Sigmoid colon (tissue), 7 donors: ENCODE measurements around the gene PRRG4. TPM values are rescaled to one million over a fixed set of nuclear protein-coding genes. Genes with fewer than 3 reads are reported as not detected.

ENCODE experiments used
- DNase-seq: peaks from one replicate; pipeline ENCODE4 v3.0.0-alpha.2; 2019
- H3K27ac ChIP-seq, 4 donors: fragments of 200-600 bp; sonication (generic); one replicate each; pipeline ENCODE4 v1.5.1; 2016 to 2019; ENCODE audit warnings: mild to moderate bottlenecking in 1 of 4
- H3K27me3 ChIP-seq, 3 donors: fragments of 200-600 bp; sonication (generic); one replicate each; pipeline ENCODE4 v1.5.1; 2019; ENCODE audit warnings: mild to moderate bottlenecking in 1 of 3
- H3K36me3 ChIP-seq, 4 donors: fragments of 200-600 bp; sonication (generic); one replicate each; pipeline ENCODE4 v1.5.1; 2016 to 2019
- H3K4me1 ChIP-seq, 4 donors: fragments of 200-600 bp; sonication (generic); one replicate each; pipeline ENCODE4 v1.5.1; 2017 to 2019
- H3K4me3 ChIP-seq, 4 donors: fragments of 200-600 bp; sonication (generic); one replicate each; pipeline ENCODE4 v1.5.1; 2017 to 2019; ENCODE audit warnings: mild to moderate bottlenecking in 2 of 4, moderate library complexity in 1 of 4
- H3K9me3 ChIP-seq, 4 donors: fragments of 200-600 bp in 3 of 4; sonication (generic) in 3 of 4; one replicate each; pipeline versions ENCODE4 v1.5.1 to v1.6.1; 2013 to 2019
- EP300 ChIP-seq, 4 donors: sonication (generic); formaldehyde crosslinking; IDR thresholded peaks; one replicate each; pipeline ENCODE4 v1.6.1; 2017; ENCODE audit warnings: antibody characterized with exemption in 4 of 4
- POLR2A ChIP-seq, 2 donors: fragments of 450-650 bp; IDR thresholded peaks; one replicate each; pipeline ENCODE4 v1.6.1; 2016; ENCODE audit warnings: antibody characterized with exemption in 2 of 2, mild to moderate bottlenecking in 2 of 2, moderate library complexity in 2 of 2
- POLR2AphosphoS5 ChIP-seq, 4 donors: sonication (generic); formaldehyde crosslinking; IDR thresholded peaks; one replicate each; pipeline ENCODE4 v1.6.1; 2017; ENCODE audit warnings: antibody characterized with exemption in 4 of 4
- WGBS, 2 donors: extraction: QIAGEN DNeasy Blood & Tissue Kit; methylation state at CpG; one replicate each; pipeline ENCODE4 v1.1.7; 2013; 5-methylcytosine and 5-hydroxymethylcytosine counted together
- intact Hi-C: fragments of 100-400 bp; cut with DNase I; formaldehyde crosslinking; loops from one replicate; pipeline ENCODE4 v1.15.1; 2023
- polyA plus RNA-seq, 3 donors: library from polyadenylated mRNA; stranded (reverse); fragments of 200-250 nt; gene quantifications; one replicate each; pipeline ENCODE4 v1.2.3, GENCODE V29; 2013
- total RNA-seq, 4 donors: library from RNA; depleted of rRNA; stranded (reverse); fragments of >200 nt; gene quantifications; one replicate each; pipeline ENCODE4 v1.1.0, GENCODE V29; 2016
- TF ChIP-seq, protein P1 (sequence below), 4 experiments: fragments of 450-650 bp in 3 of 4; fragments of 200-600 bp in 1 of 4; IDR thresholded peaks; one replicate each; pipeline ENCODE4 v1.5.1; 2016 to 2019; ENCODE audit warnings: antibody characterized with exemption in 4 of 4, mild to moderate bottlenecking in 3 of 4, moderate library complexity in 2 of 4
- donor health status: healthy with polysubstance abuse.
- donor health status: Bipolar disorder and iron deficiency.
- donor health status: healthy.

PRRG4 gene
- total and polyA plus RNA-seq, 7 donors, result 1.6 to 6.2 (median 2.1) TPM

DNA sequence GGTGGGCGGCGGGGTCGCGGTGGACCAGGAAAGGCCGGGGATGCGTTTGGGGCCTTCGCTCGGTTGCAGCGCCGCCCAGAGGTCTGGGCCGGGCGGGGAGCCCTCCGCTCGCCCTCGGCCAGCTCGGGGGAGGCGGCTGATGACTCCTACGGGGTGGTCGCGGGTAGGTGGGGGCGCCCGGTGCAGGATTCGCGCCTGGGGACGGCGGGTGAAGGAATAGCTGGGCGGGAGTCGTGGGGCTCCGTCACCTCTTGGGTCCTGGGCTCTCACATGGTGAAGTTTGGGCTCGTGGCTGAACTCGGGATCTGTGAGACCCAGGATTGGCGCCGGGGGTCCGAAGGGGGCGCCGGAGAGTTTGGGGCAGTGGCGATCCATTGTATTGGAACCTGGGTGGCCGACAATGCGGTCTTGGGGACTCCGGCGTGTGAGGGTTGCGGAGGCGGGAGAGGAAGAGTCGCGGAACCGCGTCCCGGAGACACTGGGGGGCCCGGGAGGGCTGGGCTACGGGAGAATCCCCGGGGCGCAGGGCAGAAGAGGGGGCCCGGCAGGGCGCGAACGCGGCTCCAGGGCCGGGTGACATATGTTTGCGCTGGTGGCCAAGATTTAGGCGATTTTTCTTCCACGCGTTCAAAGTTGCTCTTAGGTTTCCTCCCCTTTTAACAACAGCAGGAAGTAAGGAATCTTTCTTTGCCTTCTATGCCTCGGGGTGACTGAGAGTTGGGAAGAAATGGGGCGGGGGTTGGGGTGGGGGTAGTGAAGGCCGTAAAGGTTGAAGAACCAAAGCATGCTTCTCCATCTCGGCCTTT lies 63.8 kb downstream of the PRRG4 start:
- Histone ChIP-seq H3K36me3 (no peaks in the 10 kb centered on the region), H3K4me1 (peaks cover 0 to 27% (median 18%) of the 10 kb centered on the region in 4 donors), H3K4me3 (peak overlapping the region; percentile 83 to 97 (median 92)), H3K27ac (peak overlapping the region; percentile 93 to 99 (median 96)), H3K27me3 (no peaks in the 10 kb centered on the region), H3K9me3 (no peaks in the 10 kb centered on the region)
- peak; percentile 68 for DNase-seq
- TF ChIP-seq EP300 (IDR thresholded peaks at IDR 0.05) (no peak), POLR2A (IDR thresholded peaks at IDR 0.05) (no peak), POLR2AphosphoS5 (IDR thresholded peaks at IDR 0.05) (no peak)
- TF ChIP-seq, protein P1, sequence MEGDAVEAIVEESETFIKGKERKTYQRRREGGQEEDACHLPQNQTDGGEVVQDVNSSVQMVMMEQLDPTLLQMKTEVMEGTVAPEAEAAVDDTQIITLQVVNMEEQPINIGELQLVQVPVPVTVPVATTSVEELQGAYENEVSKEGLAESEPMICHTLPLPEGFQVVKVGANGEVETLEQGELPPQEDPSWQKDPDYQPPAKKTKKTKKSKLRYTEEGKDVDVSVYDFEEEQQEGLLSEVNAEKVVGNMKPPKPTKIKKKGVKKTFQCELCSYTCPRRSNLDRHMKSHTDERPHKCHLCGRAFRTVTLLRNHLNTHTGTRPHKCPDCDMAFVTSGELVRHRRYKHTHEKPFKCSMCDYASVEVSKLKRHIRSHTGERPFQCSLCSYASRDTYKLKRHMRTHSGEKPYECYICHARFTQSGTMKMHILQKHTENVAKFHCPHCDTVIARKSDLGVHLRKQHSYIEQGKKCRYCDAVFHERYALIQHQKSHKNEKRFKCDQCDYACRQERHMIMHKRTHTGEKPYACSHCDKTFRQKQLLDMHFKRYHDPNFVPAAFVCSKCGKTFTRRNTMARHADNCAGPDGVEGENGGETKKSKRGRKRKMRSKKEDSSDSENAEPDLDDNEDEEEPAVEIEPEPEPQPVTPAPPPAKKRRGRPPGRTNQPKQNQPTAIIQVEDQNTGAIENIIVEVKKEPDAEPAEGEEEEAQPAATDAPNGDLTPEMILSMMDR (IDR thresholded peaks at IDR 0.05), result peak in 3 of 4 experiments; percentile 6 to 49 (median 28)
- intact Hi-C loops, result loop anchor here (2.0 to 10.0 kb wide), 4 partner anchors 101 to 361 kb away; partner anchors contain the start of genes HIPK3 and TCP11L1
- WGBS, 2 donors, result 1% methylated on average over 66 of the region's 66 CpGs

DNA sequence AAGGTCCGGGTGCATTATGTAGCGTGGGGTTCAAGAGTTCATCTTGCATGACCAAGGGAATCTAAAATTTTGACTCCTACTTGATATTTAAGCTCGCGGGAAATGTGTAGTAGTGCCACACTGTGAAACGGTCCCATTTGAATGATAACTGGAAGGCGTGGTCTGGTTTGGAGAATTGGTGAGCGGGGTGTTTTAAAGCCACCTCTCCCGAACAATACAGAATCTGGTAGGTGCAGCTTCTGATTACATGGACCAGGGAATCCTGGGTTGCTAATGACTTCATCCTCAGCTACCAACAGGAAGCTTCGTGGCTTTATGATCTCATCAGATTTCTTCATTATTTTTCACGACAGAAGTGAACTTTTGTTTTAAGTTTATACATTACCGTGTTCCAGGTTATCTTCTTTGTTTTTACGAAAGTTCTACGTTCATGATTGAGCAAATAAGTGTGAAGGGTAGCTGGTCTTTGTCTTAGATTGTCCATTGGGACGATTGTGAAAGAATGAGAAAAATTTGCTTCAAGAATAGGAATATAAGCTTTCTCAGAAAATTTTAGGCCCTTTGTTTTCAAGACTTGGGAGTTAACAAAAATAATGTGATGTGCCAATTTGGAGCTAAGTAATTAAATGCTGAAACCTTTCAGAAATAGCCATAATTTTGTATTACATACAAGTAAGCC lies 64.6 kb downstream of the PRRG4 start:
- H3K9me3 ChIP-seq, result no peaks in the 10 kb centered on the region
- peak overlapping the region; percentile 83 to 97 (median 92) for H3K4me3 ChIP-seq
- 3 to 7% methylated on average over 14 of the region's 14 CpGs for WGBS, 2 donors
- no peak for TF ChIP-seq POLR2A (IDR thresholded peaks at IDR 0.05)
- TF ChIP-seq POLR2AphosphoS5 (IDR thresholded peaks at IDR 0.05), result peak in 3 of 4 donors; percentile 34 to 56 (median 51)
- TF ChIP-seq EP300 (IDR thresholded peaks at IDR 0.05), result no peak
- TF ChIP-seq, protein P1 (IDR thresholded peaks at IDR 0.05), result no peak
- DNase-seq, result no peak
- no peaks in the 10 kb centered on the region for H3K27me3 ChIP-seq
- intact Hi-C loops, result loop anchor here (5.0 to 10.0 kb wide), 2 partner anchors 168 to 361 kb away; partner anchors contain the start of gene HIPK3
- H3K27ac ChIP-seq, result peak overlapping the region; percentile 93 to 99 (median 96)
- peaks cover 0 to 27% (median 18%) of the 10 kb centered on the region in 4 donors for H3K4me1 ChIP-seq
- H3K36me3 ChIP-seq, result peaks cover 0 to 1% (median 0%) of the 10 kb centered on the region in 4 donors

DNA sequence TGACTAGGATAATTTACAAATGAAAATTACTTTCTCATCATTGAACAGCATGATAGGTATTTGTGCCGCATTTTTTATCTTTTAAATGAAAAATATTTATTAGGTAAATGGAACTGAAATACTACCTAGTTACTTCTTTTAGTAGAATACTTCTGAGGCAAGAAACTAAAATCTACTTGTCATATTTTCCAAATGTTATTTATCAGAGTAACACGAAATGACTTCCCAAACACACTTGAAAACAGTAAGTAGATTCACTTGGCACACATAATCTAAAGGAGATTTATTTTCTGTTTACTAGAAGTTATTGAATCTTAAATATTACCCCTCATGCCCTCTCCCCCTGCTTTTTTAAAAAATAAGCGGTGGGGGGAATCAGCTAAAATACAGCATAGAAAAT lies 65.2 kb downstream of the PRRG4 start:
- Histone ChIP-seq H3K4me1 (peaks cover 0 to 27% (median 18%) of the 10 kb centered on the region in 4 donors), H3K9me3 (no peaks in the 10 kb centered on the region), H3K27me3 (no peaks in the 10 kb centered on the region), H3K36me3 (peaks cover 0 to 5% (median 0%) of the 10 kb centered on the region in 4 donors), H3K4me3 (no peak overlapping the region), H3K27ac (peak overlapping the region; percentile 93 to 99 (median 96))
- DNase-seq, result no peak
- TF ChIP-seq EP300 (IDR thresholded peaks at IDR 0.05), result no peak
- TF ChIP-seq, protein P1 (IDR thresholded peaks at IDR 0.05), result no peak
- TF ChIP-seq POLR2AphosphoS5 (IDR thresholded peaks at IDR 0.05), result no peak
- TF ChIP-seq POLR2A (IDR thresholded peaks at IDR 0.05), result no peak
- 81 to 88% methylated on average over 3 of the region's 3 CpGs for WGBS, 2 donors
- intact Hi-C loops, result loop anchor here (5.0 to 10.0 kb wide), 2 partner anchors 167 to 360 kb away; partner anchors contain the start of gene HIPK3

DNA sequence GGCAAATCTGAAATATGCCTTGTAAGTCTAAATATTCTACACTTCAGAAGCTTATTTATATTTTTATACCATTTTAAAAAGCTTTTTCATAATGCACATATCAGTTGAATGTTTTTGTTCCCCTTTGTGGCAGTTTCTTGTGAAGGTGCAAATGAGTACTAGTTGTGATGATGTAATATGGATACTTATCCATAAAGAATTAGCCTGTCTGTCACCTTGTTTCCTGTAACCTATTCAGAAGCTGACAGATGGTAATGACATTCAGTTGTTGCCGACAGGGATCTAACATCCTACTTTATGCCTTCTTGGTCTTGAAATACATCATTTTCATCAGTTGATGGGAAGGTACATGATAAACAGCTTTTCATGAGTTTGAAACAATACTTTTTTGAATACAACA lies 65.7 kb downstream of the PRRG4 start:
- no peak for DNase-seq
- intact Hi-C loops, result loop anchor here (10.0 kb wide), 1 partner anchor 359 kb away; the partner anchor contains the start of gene HIPK3
- Histone ChIP-seq H3K27ac (peak overlapping the region in 1 of 4 donors; percentile 99), H3K36me3 (peaks cover 0 to 5% (median 0%) of the 10 kb centered on the region in 4 donors), H3K27me3 (no peaks in the 10 kb centered on the region), H3K4me1 (peaks cover 0 to 27% (median 18%) of the 10 kb centered on the region in 4 donors), H3K4me3 (no peak overlapping the region), H3K9me3 (no peaks in the 10 kb centered on the region)
- TF ChIP-seq, protein P1 (IDR thresholded peaks at IDR 0.05), result no peak
- TF ChIP-seq EP300 (IDR thresholded peaks at IDR 0.05) (no peak), POLR2AphosphoS5 (IDR thresholded peaks at IDR 0.05) (no peak), POLR2A (IDR thresholded peaks at IDR 0.05) (no peak)
- 68 to 85% methylated on average over 1 of the region's 1 CpG for WGBS, 2 donors
